ENCODE results near the gene CA12. TPM values are rescaled to one million over a fixed set of nuclear protein-coding genes. Genes with fewer than 3 reads are reported as not detected.
A peak's percentile ranks its signal among the peaks of the same experiment; 100 is the strongest.

CA12 gene
- total and polyA plus RNA-seq, 10 of the 15 experiments (the other 5 are each of a cell fraction or from before 2014, with no cell fraction given), result 0.03 to 0.10 TPM; not detected in 8

DNA sequence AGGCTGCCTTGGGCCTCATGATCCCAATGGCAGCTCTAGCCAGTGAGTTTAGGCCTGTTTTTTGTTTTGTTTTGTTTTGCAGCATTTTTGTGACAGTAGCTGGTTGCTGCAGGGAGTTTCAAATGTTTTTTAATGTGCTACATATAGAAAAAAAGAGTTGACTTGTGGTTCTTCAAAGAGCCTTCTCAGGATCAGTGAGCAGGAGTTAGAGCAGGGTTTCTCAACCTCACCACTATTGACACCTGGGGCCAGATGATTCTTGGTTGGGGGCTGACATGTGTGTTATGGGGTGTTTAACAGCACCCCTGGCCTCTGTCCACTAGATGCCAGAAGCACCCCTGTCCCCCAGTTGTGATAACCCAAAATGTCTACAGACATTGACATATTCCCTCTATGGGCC is 86.3 kb downstream of the CA12 start:
- Histone ChIP-seq H3K4me3 (no peak overlapping the region), H3K9ac (ENCODE audit: control insufficient read depth, insufficient read depth, low read length) (no peak overlapping the region), H3K27ac (ENCODE audit: control insufficient read depth, insufficient read depth) (no peak overlapping the region), H3K27me3 (replicated peaks in 1 of 2; ENCODE audit: control insufficient read depth in 2 of 2, insufficient read depth in 2 of 2, low read length in 1 of 2) (no peaks in the 10 kb centered on the region), H4K20me1 (ENCODE audit: control insufficient read depth, insufficient read depth) (no peaks in the 10 kb centered on the region), H3K79me2 (ENCODE audit: control insufficient read depth, insufficient read depth, low read length) (no peaks in the 10 kb centered on the region), H3K36me3 (ENCODE audit: control insufficient read depth in 2 of 2, insufficient read depth in 2 of 2, low read length in 1 of 2) (no peaks in the 10 kb centered on the region), H2AFZ (ENCODE audit: control insufficient read depth, low read depth, low read length) (no peak overlapping the region), H3K4me1 (ENCODE audit: control insufficient read depth, insufficient read depth, low read length) (peaks cover 6% of the 10 kb centered on the region; the same call in 1 of the 2 replicates), H3K9me3 (replicated peaks; ENCODE audit: control insufficient read depth, insufficient read depth, low read length) (no peaks in the 10 kb centered on the region), H3K4me2 (ENCODE audit: control insufficient read depth, insufficient read depth) (no peak overlapping the region)
- SMC1A ChIA-PET (ENCODE audit: uncharacterized antibody, unreplicated experiment), result interaction anchor here (0.6 to 2.8 kb wide), 6 partner anchors 15 to 108 kb away, joined by 3 to 12 read pairs (median 3); no protein-coding TSS in a partner anchor
- no peak for ATAC-seq
- TF ChIP-seq RUNX3 (IDR thresholded peaks at IDR 0.05; ENCODE audit: low read length) (peak; percentile 38; the same call in 1 of the 2 replicates), MYC (IDR thresholded peaks at IDR 0.05; ENCODE audit: insufficient read depth, insufficient read length, insufficient replicate concordance, low read length, severe bottlenecking) (no peak)
- CTCF ChIA-PET, result interaction anchor here (0.8 to 11.0 kb wide), 5 partner anchors 105 to 771 kb away, joined by 3 to 145 read pairs (median 4); no protein-coding TSS in a partner anchor
- no TSS peak for BruUV-seq (replicated peaks)
- POLR2A ChIA-PET, result no interaction called here
- no peak for FAIRE-seq
- intact Hi-C loops (cut with micrococcal nuclease; ENCODE audit: unreplicated experiment), result no loop called here
- in situ Hi-C loops (cut with MboI), result loop anchor here (25.0 kb wide), 1 partner anchor 292 kb away; the partner anchor contains the start of gene FBXL22
- no peak for DNase-seq (ENCODE audit: low read depth, low spot score)
- RAD21 ChIA-PET (ENCODE audit: unreplicated experiment), result interaction anchor here (0.9 to 1.5 kb wide), 3 partner anchors 56 to 315 kb away, joined by 3 read pairs; no protein-coding TSS in a partner anchor

GRCh38 chr15:63294359-63294758 is 87.3 kb downstream of the CA12 start:
- in situ Hi-C loops (cut with MboI) (loop anchor here (5.0 to 25.0 kb wide), 3 partner anchors 108 to 773 kb away; partner anchors contain the start of gene FBXL22), intact Hi-C loops (cut with micrococcal nuclease; ENCODE audit: unreplicated experiment) (no loop called here)
- no peaks in the 10 kb centered on the region for H3K9me3 ChIP-seq (replicated peaks; ENCODE audit: control insufficient read depth, insufficient read depth, low read length)
- SMC1A ChIA-PET (ENCODE audit: uncharacterized antibody, unreplicated experiment), result interaction anchor here (1.0 to 2.8 kb wide), 5 partner anchors 8 to 109 kb away, joined by 3 to 12 read pairs (median 4); no protein-coding TSS in a partner anchor
- H3K4me2 ChIP-seq (ENCODE audit: control insufficient read depth, insufficient read depth), result no peak overlapping the region
- WGBS (ENCODE audit: insufficient coverage, insufficient replicate concordance, low lambda C conversion rate, missing lambda C conversion rate), result 98% methylated on average over 3 of the region's 3 CpGs
- no TSS peak for BruUV-seq (replicated peaks)
- H3K27me3 ChIP-seq (replicated peaks in 1 of 2; ENCODE audit: control insufficient read depth in 2 of 2, insufficient read depth in 2 of 2, low read length in 1 of 2), result no peaks in the 10 kb centered on the region
- H4K20me1 ChIP-seq (ENCODE audit: control insufficient read depth, insufficient read depth), result no peaks in the 10 kb centered on the region
- H3K27ac ChIP-seq (ENCODE audit: control insufficient read depth, insufficient read depth), result no peak overlapping the region
- RAD21 ChIA-PET (ENCODE audit: unreplicated experiment), result interaction anchor here (0.9 to 1.0 kb wide), 2 partner anchors 57 to 111 kb away, joined by 3 read pairs; no protein-coding TSS in a partner anchor
- no peaks in the 10 kb centered on the region for H3K36me3 ChIP-seq (ENCODE audit: control insufficient read depth in 2 of 2, insufficient read depth in 2 of 2, low read length in 1 of 2)
- DNase-seq (ENCODE audit: low read depth, low spot score), result no peak
- peaks cover 6% of the 10 kb centered on the region; the same call in 1 of the 2 replicates for H3K4me1 ChIP-seq (ENCODE audit: control insufficient read depth, insufficient read depth, low read length)
- ATAC-seq, result no peak
- no peak for FAIRE-seq
- H3K9ac ChIP-seq (ENCODE audit: control insufficient read depth, insufficient read depth, low read length), result no peak overlapping the region
- no peak overlapping the region for H3K4me3 ChIP-seq
- POLR2A ChIA-PET, result interaction anchor here (0.7 to 1.0 kb wide), 2 partner anchors 13 to 49 kb away, joined by 3 to 6 read pairs; no protein-coding TSS in a partner anchor
- no peak overlapping the region for H2AFZ ChIP-seq (ENCODE audit: control insufficient read depth, low read depth, low read length)
- H3K79me2 ChIP-seq (ENCODE audit: control insufficient read depth, insufficient read depth, low read length), result no peaks in the 10 kb centered on the region
- CTCF ChIA-PET, result interaction anchor here (0.8 to 11.0 kb wide), 6 partner anchors 45 to 772 kb away, joined by 3 to 145 read pairs (median 3); no protein-coding TSS in a partner anchor
- TF ChIP-seq, protein P1, sequence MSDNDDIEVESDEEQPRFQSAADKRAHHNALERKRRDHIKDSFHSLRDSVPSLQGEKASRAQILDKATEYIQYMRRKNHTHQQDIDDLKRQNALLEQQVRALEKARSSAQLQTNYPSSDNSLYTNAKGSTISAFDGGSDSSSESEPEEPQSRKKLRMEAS (IDR thresholded peaks at IDR 0.05; ENCODE audit: low read depth, low read length), result no peak
- TF ChIP-seq SIX5 (IDR thresholded peaks at IDR 0.05; ENCODE audit: low read depth, low read length, severe bottlenecking) (no peak), ATF7 (IDR thresholded peaks at IDR 0.05; ENCODE audit: low read depth) (no peak), MYB (IDR thresholded peaks at IDR 0.05; ENCODE audit: borderline replicate concordance, low read depth, low read length) (no peak), ZNF217 (IDR thresholded peaks at IDR 0.05) (no peak)
- TF ChIP-seq, protein P2, sequence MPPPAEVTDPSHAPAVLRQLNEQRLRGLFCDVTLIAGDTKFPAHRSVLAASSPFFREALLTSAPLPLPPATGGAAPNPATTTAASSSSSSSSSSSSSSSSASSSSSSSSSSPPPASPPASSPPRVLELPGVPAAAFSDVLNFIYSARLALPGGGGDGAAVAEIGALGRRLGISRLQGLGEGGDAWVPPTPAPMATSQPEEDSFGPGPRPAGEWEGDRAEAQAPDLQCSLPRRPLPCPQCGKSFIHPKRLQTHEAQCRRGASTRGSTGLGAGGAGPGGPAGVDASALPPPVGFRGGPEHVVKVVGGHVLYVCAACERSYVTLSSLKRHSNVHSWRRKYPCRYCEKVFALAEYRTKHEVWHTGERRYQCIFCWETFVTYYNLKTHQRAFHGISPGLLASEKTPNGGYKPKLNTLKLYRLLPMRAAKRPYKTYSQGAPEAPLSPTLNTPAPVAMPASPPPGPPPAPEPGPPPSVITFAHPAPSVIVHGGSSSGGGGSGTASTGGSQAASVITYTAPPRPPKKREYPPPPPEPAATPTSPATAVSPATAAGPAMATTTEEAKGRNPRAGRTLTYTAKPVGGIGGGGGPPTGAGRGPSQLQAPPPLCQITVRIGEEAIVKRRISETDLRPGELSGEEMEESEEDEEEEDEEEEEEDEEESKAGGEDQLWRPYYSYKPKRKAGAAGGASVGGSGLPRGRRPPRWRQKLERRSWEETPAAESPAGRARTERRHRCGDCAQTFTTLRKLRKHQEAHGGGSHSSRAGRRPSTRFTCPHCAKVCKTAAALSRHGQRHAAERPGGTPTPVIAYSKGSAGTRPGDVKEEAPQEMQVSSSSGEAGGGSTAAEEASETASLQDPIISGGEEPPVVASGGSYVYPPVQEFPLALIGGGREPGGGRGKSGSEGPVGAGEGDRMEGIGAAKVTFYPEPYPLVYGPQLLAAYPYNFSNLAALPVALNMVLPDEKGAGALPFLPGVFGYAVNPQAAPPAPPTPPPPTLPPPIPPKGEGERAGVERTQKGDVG (CRISPR knock-in tag; IDR thresholded peaks at IDR 0.05), result no peak
